ENCODE results near the gene LZTFL1.

DNA sequence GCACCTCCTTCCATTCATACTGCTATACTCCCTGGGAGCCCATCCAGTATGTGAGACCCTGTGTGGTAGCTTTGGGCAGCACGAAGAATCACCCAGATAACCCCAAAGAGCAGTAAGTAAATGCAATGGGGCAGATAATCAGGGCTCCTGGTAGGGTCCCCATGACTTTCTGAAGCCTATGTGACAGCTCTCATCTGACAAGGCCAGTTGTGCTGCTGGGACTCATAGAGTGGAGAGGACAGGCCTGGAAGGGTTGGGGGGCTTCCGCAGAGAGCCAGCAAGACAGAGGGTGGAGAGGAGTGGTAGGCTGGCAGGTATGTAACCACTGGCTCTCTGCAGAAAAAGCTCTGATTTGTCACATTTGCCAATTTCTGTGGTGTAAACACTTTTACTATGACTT, 42.3 kb downstream of the LZTFL1 start:
- no peak for TF ChIP-seq GATA2 (IDR thresholded peaks at IDR 0.05; ENCODE audit: low read depth, low read length)
- TF ChIP-seq GATA3 (IDR thresholded peaks at IDR 0.05; ENCODE audit: low read depth, low read length): no peak

Data from SH-SY5Y (cell line).